HEK293 (cell line): ENCODE measurements around the gene CYP26A1.

Experiments
- CTCF ChIA-PET: fragments of 350-600 bp; formaldehyde crosslinking; extraction: SDS; loops from one replicate; lab custom pipeline; 2021; ENCODE audit warnings: antibody characterized with exemption; lab: Yijun Ruan, JAX
- POLR2A ChIA-PET: fragments of 300-600 bp; formaldehyde crosslinking; extraction: SDS; loops from one replicate; lab custom pipeline; 2020; ENCODE audit warnings: antibody characterized with exemption, inconsistent platforms; lab: Yijun Ruan, JAX
- H3K27ac ChIP-seq: fragments of 200-500 bp; sonication (Bioruptor generic); 2 replicates; pipeline ENCODE4 v1.5.1; 2014; ENCODE audit warnings: low read depth, low read length, control low read depth, inconsistent platforms; ENCODE audit errors: extremely low read depth
- H3K36me3 ChIP-seq, 2 experiments: fragments of 200-500 bp in 1 of 2; sonication (Bioruptor generic) in 1 of 2; 1 replicate in 1 of 2; 2 replicates in 1 of 2; pipeline ENCODE4 v1.5.1; 2014 to 2017; ENCODE audit warnings: inconsistent platforms in 2 of 2, low read length in 2 of 2; ENCODE audit not compliant: control insufficient read depth in 2 of 2, insufficient read depth in 1 of 2
- H3K4me1 ChIP-seq: fragments of 200-500 bp; sonication (Bioruptor generic); 2 replicates; pipeline ENCODE4 v1.5.1; 2014; ENCODE audit warnings: mild to moderate bottlenecking, low read length, inconsistent platforms; ENCODE audit not compliant: control insufficient read depth, insufficient read depth
- H3K4me3 ChIP-seq: 2 replicates; pipeline ENCODE4 v1.5.1; 2011; ENCODE audit warnings: low read depth, mild to moderate bottlenecking, control low read depth, low read length, moderate library complexity
- H3K9me3 ChIP-seq: fragments of 200-500 bp; sonication (Bioruptor generic); 2 replicates; pipeline ENCODE4 v1.5.1; 2014; ENCODE audit warnings: low read depth, low read length, inconsistent platforms; ENCODE audit not compliant: control insufficient read depth, insufficient read depth
- HOXC10 ChIP-seq: sonication (generic); formaldehyde crosslinking; IDR thresholded peaks from 2 replicates; pipeline ENCODE4 v1.8.1; 2023; ENCODE audit warnings: mild to moderate bottlenecking, missing genetic modification reagents
- HOXD13 ChIP-seq: sonication (generic); formaldehyde crosslinking; IDR thresholded peaks from 2 replicates; pipeline ENCODE4 v1.8.0; 2022; ENCODE audit warnings: missing genetic modification reagents, borderline replicate concordance
- PRDM10 ChIP-seq: fragments of 450-650 bp; formaldehyde crosslinking; IDR thresholded peaks from 2 replicates; pipeline ENCODE4 v1.5.1; 2016; ENCODE audit warnings: missing biosample characterization, missing genetic modification characterization
- SP2 ChIP-seq: fragments of 450-650 bp; formaldehyde crosslinking; IDR thresholded peaks from 2 replicates; pipeline ENCODE4 v1.5.1; 2016; ENCODE audit warnings: missing biosample characterization, missing genetic modification characterization
- TSHZ1 ChIP-seq: fragments of 450-650 bp; formaldehyde crosslinking; IDR thresholded peaks from 2 replicates; pipeline ENCODE4 v1.5.1; 2016; ENCODE audit warnings: missing biosample characterization, missing genetic modification characterization, borderline replicate concordance
- ZBTB44 ChIP-seq: fragments of 450-650 bp; IDR thresholded peaks from 2 replicates; pipeline ENCODE4 v1.5.1; 2018; ENCODE audit warnings: missing biosample characterization, mild to moderate bottlenecking, missing genetic modification characterization
- ZNF184 ChIP-seq: fragments of 450-650 bp; IDR thresholded peaks from 2 replicates; pipeline ENCODE4 v1.5.1; 2018; ENCODE audit warnings: missing biosample characterization, mild to moderate bottlenecking, missing genetic modification characterization
- ZNF26 ChIP-seq: fragments of 450-650 bp; formaldehyde crosslinking; IDR thresholded peaks from 2 replicates; pipeline ENCODE4 v1.5.1; 2016; ENCODE audit warnings: missing biosample characterization, missing genetic modification characterization
- ZNF274 ChIP-seq, 2 experiments: fragments of 200-500 bp in 1 of 2; fragments of 450-650 bp in 1 of 2; sonication (Bioruptor generic) in 1 of 2; formaldehyde crosslinking in 1 of 2; IDR thresholded peaks; 2 replicates each; pipeline versions ENCODE4 v1.5.1 to v1.6.1; 2014 to 2016; ENCODE audit warnings: borderline replicate concordance in 1 of 2, inconsistent platforms in 1 of 2, low read length in 1 of 2, missing biosample characterization in 1 of 2, missing genetic modification characterization in 1 of 2
- ZNF354C ChIP-seq: fragments of 450-650 bp; formaldehyde crosslinking; IDR thresholded peaks from 2 replicates; pipeline ENCODE4 v1.5.1; 2016; ENCODE audit warnings: missing biosample characterization, missing genetic modification characterization, low read depth, borderline replicate concordance
- ZNF529 ChIP-seq: fragments of 450-650 bp; formaldehyde crosslinking; IDR thresholded peaks from 2 replicates; pipeline ENCODE4 v1.5.1; 2017; ENCODE audit warnings: missing genetic modification characterization, missing biosample characterization; ENCODE audit not compliant: insufficient replicate concordance
- ZNF561 ChIP-seq: fragments of 450-650 bp; IDR thresholded peaks from 2 replicates; pipeline ENCODE4 v1.5.1; 2018; ENCODE audit warnings: missing biosample characterization, missing genetic modification characterization, borderline replicate concordance
- ZNF585B ChIP-seq: fragments of 450-650 bp; formaldehyde crosslinking; IDR thresholded peaks from 2 replicates; pipeline ENCODE4 v1.5.1; 2016; ENCODE audit warnings: missing biosample characterization, missing genetic modification characterization
- ZNF626 ChIP-seq: fragments of 450-650 bp; sonication (Bioruptor Pico); formaldehyde crosslinking; IDR thresholded peaks from 2 replicates; pipeline ENCODE4 v1.5.1; 2018; ENCODE audit warnings: missing biosample characterization, missing genetic modification characterization, inconsistent platforms
- ZNF785 ChIP-seq: fragments of 450-650 bp; formaldehyde crosslinking; IDR thresholded peaks from 2 replicates; pipeline ENCODE4 v1.5.1; 2016; ENCODE audit warnings: missing biosample characterization, missing genetic modification characterization
- ZNF837 ChIP-seq: fragments of 450-650 bp; formaldehyde crosslinking; IDR thresholded peaks from 2 replicates; pipeline ENCODE4 v1.5.1; 2016; ENCODE audit warnings: missing biosample characterization, missing genetic modification characterization
- ZSCAN4 ChIP-seq: fragments of 450-650 bp; formaldehyde crosslinking; IDR thresholded peaks from 2 replicates; pipeline ENCODE4 v1.5.1; 2017; ENCODE audit warnings: missing biosample characterization, missing genetic modification characterization

CYP26A1 gene

GRCh38 chr10:93027508-93027907, 46.2 kb upstream of the CYP26A1 start (continued):
- no peak for TF ChIP-seq ZBTB44 (tag by site-specific recombination)
- TF ChIP-seq ZNF274 (IDR thresholded peaks at IDR 0.05; ENCODE audit: low read length) = no peak
- no peak for TF ChIP-seq ZNF274 (tag by site-specific recombination; IDR thresholded peaks at IDR 0.05; ENCODE audit: borderline replicate concordance)
- no peak for TF ChIP-seq ZNF354C (tag by site-specific recombination)
- no peak for TF ChIP-seq ZNF561 (tag by site-specific recombination)
- no peak for TF ChIP-seq ZSCAN4 (tag by site-specific recombination)
- TF ChIP-seq SP2 (tag by site-specific recombination) = no peak
- no peak for TF ChIP-seq ZNF785 (tag by site-specific recombination)
- no peak for TF ChIP-seq HOXD13
- no peak for TF ChIP-seq PRDM10 (tag by site-specific recombination)
- TF ChIP-seq ZNF184 (tag by site-specific recombination) = no peak
- no peak for TF ChIP-seq HOXC10

- no peaks in the 10 kb centered on the region for H3K9me3 ChIP-seq
- POLR2A ChIA-PET = no interaction called here
- H3K4me3 ChIP-seq = no peak overlapping the region
- no peaks in the 10 kb centered on the region for H3K36me3 ChIP-seq
- no peak for TF ChIP-seq TSHZ1 (tag by site-specific recombination)
- no peaks in the 10 kb centered on the region for H3K4me1 ChIP-seq
- CTCF ChIA-PET = no interaction called here
- no peak overlapping the region for H3K27ac ChIP-seq
Measured at GRCh38 chr10:93028883-93029282, 44.8 kb upstream of the CYP26A1 start.

- Histone ChIP-seq H3K9me3 (no peaks in the 10 kb centered on the region), H3K4me3 (no peak overlapping the region), H3K36me3 (no peaks in the 10 kb centered on the region), H3K27ac (no peak overlapping the region), H3K4me1 (no peaks in the 10 kb centered on the region)
- ChIA-PET CTCF (interaction anchor here (0.6 to 1.4 kb wide), 2 partner anchors 12 to 50 kb away, joined by 4 to 5 read pairs; no protein-coding TSS in a partner anchor), POLR2A (no interaction called here)
- TF ChIP-seq ZNF26 (no peak), ZNF837 (tag by site-specific recombination) (no peak), ZNF585B (tag by site-specific recombination) (no peak), TSHZ1 (tag by site-specific recombination) (no peak), ZNF184 (tag by site-specific recombination) (no peak), ZNF626 (tag by site-specific recombination) (no peak), ZNF529 (tag by site-specific recombination) (no peak)
Measured at GRCh38 chr10:93030409-93030808, 43.3 kb upstream of the CYP26A1 start.
